Esophagus squamous epithelium (tissue), 4 donors: ENCODE data around the gene HSPA1L.

Source experiments
- CTCF ChIP-seq, 6 experiments: fragments of 450-650 bp in 4 of 6; fragments of 200-600 bp in 2 of 6; sonication (generic) in 2 of 6; IDR thresholded peaks; one replicate each; pipeline ENCODE4 v1.5.1; 2016 to 2019; ENCODE audit warnings: antibody characterized with exemption in 6 of 6, mild to moderate bottlenecking in 4 of 6, moderate library complexity in 4 of 6
- POLR2A ChIP-seq, 4 donors: fragments of 450-650 bp; IDR thresholded peaks; one replicate each; pipeline ENCODE4 v1.6.1; 2017; ENCODE audit warnings: antibody characterized with exemption in 4 of 4, mild to moderate bottlenecking in 4 of 4, moderate library complexity in 3 of 4

GRCh38 chr6:31799781-31800180, 15.3 kb downstream of the HSPA1L start:
- TF ChIP-seq CTCF (IDR thresholded peaks at IDR 0.05) (no peak), POLR2A (IDR thresholded peaks at IDR 0.05) (no peak)
